RPMI7951 (cell line): ENCODE data around the gene COL2A1. TPM values are rescaled to one million over a fixed set of nuclear protein-coding genes. Genes with fewer than 3 reads are reported as not detected.

ENCODE experiments used
- DNase-seq: peaks from one replicate; pipeline ENCODE4 v3.0.0-alpha.2; 2012; ENCODE audit warnings: low read depth
- total RNA-seq: library from RNA; depleted of rRNA; stranded (reverse); fragments of >200 nt; shearing (Covaris generic); gene quantifications from 2 replicates; pipeline ENCODE4 v1.2.3, GENCODE V29; 2014; rRNA removed

Gene COL2A1
- total RNA-seq, 1 experiment from 2014 or later: not detected

DNA sequence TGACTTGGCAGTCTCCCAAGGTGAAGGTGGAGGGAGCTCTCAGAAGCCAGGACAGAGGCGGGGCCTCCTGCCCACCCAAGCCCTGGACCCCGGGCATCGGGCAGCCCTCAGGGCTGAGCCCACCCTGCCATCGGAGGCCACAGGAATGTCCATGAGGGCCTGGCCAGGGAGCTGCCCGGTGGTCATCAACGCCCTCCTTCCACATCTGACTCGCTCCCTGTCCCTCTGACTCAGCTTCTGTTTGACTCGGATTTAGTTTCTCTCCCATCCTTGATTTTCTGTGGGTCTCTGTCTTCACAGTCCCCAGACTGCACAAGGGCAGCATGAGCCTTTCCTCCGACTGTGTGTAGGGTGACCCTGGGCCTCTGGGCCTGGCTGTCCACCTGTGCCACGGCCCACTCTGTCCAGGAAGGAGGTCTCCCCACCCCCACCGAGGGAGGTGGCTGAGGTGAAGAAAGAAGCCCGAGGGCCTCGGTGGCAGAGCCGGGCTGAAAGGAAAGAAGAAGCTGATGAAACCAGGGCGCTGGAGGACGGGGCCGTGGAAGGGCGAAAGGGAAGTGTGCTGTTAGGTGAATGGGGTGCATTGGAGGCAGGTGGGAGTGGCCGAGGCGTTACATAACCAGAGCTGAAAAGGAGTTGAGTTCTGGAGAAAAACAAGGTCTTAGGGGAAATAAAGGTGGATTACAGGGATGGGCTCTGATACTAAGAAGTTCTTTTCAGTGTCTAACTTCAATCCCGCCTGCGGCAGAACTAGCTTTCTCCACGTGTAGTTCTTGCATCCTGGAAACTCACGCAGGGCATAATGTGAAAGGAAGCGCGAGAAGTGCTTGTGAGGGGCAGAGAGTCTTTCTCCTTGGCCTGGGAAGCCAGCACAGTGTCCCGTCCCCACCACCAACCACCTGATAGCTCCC, 57.6 kb downstream of the COL2A1 start:
- DNase-seq: peak; percentile 49

DNA sequence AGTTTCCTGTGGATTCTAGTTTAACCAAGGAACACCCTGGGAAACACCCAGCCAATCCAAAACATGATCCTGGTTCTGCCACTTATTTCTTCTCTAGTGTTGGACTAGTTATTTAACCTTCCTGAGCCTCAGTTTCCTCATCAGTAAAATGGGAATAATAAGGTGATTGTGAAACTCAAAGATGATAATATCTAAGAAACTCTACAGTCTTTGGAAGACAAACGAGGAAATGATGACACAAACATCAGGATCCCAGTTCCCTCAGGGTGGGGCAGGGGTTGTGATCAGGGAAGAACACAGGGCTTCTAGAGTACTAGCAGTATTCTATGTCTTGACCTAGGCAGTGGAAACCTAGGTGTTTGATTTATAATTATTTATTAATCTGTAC, 58.9 kb downstream of the COL2A1 start:
- no peak for DNase-seq

GRCh38 chr12:47944685-47945340, 59.5 kb downstream of the COL2A1 start:
- no peak for DNase-seq

DNA sequence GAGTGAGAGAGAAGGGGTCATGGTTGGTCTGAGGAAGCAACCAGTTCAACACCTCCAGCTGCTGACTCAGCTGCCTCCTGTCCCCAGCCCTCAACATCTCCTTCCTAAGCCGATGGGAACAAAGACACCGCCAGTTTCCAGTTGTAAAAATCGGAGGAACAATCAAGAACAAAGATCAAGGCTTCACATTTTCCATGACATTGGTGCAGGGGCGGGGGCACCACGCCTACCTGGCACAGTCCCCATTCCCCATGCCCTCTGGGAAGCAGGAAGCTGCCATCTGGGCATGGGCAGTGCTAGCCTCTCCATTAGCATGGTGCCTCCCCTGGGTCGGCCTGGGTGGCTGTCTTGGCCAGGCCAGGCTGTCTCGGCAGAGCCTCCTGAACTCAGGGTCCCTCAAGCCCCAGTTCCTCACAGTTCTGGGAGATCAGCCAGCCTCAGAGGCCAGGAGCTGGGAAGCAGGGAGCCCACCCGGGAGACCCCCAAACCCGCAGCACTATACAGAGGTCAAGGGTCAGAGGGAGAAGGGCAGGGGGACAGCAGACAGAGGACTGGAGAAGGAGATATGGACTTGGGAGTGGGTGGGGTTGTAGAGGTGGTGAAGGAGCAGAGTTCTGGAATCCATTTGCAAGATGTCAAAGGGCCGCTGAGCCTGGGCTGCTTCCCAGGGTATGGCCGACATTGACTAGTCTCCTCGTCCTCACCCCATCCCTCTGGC, 60.5 kb downstream of the COL2A1 start:
- peak; percentile 31 for DNase-seq

DNA sequence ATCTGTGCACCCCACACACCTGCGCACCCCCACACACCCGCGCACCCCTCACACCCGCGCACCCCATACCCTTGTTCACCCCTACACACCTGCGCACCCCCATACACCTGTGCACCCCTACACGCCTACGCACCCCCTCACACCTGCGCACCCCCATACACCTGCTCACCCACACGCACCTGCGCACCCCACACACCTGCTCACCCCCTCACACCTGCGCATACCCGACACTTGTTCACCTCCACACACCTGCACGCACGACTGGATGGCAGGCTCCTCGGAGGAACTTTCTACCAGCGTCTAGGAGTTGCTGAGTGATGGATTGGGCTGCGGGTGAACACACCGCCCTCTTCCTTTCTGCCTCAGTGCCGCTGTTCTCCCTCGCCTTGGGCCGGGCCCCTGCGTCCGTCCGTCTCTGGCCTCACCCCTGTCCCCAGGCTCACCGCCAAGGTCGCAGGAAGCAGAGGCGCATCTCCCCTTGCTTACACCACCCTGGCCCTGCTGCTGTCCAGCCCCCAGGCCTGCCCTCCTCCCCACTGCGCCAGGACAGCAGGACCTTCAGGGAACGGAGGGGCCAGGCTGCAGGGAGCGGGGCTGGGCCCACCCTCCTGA, 61.6 kb downstream of the COL2A1 start:
- DNase-seq: no peak

- DNase-seq: no peak
These were observed 62.2 kb downstream of the COL2A1 start for GRCh38 chr12:47941871-47942613.

DNA sequence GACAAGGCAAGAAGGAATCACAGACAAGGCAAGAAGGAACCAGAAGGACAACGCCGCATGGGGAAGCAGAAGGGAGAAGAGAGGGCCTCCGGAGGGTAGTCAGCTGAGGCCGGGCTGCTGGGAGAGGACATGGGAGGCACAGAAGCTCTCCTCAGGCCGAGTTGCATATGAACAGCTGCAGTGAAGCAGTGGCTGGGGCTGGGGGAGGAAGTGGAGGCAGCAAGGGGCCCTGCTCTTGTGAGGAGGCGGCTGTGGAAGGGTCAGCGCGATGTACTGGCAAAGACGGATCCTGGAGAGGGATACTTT, 62.8 kb downstream of the COL2A1 start:
- DNase-seq: no peak

GRCh38 chr12:47940773-47941474, 63.4 kb downstream of the COL2A1 start:
- DNase-seq: no peak

DNA sequence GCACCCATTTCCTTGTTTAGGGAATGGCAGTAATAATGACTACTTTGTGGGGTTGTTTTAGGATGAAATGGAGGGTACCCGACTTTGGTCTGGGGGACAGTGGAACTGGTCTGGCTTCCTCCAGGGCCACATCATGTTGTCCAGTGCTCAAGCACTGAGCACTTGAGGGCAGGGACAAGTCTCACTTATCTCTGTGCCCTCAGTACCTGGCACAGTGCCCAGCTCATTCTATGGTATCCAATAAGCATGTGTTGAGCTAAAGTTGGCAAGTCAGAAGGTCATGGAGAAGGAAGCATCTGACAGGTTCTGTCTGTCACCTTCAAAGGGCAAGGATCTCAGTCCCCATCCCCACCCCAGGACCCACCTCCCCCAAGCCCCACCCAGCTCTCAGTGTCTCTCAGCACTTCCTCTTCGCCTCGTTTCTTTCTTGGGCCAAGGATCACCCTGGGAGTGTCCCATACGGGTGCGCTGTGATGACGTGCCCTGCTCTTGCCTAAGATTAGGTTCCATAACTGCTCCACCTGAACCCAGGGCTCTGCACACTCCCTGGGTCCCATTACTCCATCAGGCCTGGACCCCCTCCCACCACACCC, 65.2 kb downstream of the COL2A1 start:
- no peak for DNase-seq

DNA sequence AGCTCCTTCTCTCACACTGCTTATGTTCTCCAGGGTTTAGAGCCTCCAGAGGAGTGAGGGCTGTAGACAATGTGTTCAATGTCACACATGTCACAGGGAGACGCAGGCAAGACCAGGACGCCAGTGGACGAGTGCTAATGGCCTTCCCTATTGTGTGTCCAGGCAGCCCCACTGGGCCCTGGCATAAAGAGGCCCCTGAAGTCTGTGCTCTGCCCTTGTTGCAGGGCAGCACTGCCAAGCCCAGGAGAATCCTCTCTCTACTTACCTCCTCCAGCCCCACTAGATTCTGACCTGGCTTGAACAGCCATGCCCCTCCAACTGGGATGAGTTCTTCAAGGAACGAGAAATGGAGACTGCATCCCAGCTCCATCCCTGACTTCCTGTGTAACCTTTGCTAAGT, 65.7 kb downstream of the COL2A1 start:
- DNase-seq: no peak

GRCh38 chr12:47938093-47938492, 66.2 kb downstream of the COL2A1 start:
- DNase-seq: peak; percentile 82

DNA sequence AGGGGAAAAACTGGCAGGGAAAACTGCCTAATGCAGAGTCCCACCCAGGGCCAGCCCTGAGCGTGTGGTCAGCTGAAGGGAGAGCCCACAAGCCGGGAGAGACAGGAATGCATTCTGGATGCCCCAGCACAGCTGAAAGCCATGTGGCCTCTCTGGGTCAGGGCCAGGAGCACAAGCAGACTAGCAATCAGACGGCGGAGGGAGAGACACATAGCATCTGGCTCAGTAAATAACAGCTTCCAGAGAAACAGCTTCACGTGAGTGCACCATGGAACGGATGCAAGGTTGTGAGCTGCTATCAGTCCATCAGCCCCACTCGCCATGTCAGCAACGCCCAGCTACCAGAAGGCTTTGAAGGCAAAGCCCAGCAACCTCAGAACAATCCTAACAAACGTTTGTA, 69.1 kb downstream of the COL2A1 start:
- DNase-seq: peak; percentile 94

DNA sequence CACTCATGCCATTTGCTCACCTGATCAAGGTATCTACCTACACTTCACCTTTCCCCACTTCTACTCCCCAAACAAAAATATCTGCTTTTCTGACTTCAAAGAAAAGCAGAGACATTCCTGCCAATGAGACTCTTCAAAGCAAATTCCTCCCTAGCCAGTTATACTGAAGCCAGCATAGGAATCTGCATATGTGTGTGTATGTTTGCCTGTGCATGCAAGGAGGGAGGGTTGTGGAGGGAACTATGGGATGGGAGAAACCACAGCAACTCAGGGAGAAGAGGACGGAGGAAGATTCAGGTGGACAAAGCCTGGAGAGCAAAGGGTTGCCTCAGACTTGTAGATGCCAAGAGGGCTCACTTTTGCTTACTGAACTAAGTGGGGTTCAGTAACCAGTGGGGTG, 73.1 kb downstream of the COL2A1 start:
- DNase-seq: no peak

DNA sequence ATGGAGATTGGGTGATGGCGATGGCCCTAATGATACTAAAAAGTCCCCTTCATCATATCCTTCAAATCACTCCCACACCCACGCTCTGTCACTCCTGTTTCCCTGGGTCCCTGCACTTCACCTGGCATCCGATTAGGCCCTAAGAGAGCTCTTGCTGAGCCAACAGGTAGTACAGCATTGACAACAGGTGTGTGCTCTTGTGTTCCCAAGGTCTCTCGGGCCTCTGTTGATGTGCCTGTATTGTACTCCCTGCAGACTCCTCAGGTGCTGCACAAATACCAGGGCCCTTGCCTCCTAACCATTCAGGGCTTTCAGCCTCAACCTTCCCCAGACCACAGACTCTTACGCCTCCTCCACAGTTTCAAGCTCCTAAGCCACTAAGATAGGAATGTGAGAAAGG, 73.6 kb downstream of the COL2A1 start:
- no peak for DNase-seq

GRCh38 chr12:47927346-47927745, 76.9 kb downstream of the COL2A1 start:
- DNase-seq: no peak

Other genes starting within 250 kb of the COL2A1 start
- gene RAPGEF3, start 245.6 kb downstream of the COL2A1 start, total RNA-seq: 0.48 and 0.88 TPM in 2 replicates
- gene SLC48A1, start 231.2 kb downstream of the COL2A1 start, total RNA-seq: 6.3 and 7.2 TPM in 2 replicates
- 13.9 and 16.0 TPM in 2 replicates for gene HDAC7, start 184.6 kb downstream of the COL2A1 start, total RNA-seq
- 17.4 and 22.9 TPM in 2 replicates for gene VDR, start 99.5 kb downstream of the COL2A1 start, total RNA-seq
- gene TMEM106C, start 40.9 kb downstream of the COL2A1 start, total RNA-seq: 237 and 269 TPM in 2 replicates
- 19.7 and 20.0 TPM in 2 replicates for gene SENP1, start 101.6 kb upstream of the COL2A1 start, total RNA-seq
- 38.4 and 56.4 TPM in 2 replicates for gene PFKM, start 114.9 kb upstream of the COL2A1 start, total RNA-seq
- 20.5 and 25.4 TPM in 2 replicates for gene ASB8, start 153.0 kb upstream of the COL2A1 start, total RNA-seq
- 0.20 and 0.24 TPM in 2 replicates for gene CCDC184, start 179.2 kb upstream of the COL2A1 start, total RNA-seq
- not detected in 2 replicates for gene OR10AD1, start 198.8 kb upstream of the COL2A1 start, total RNA-seq